Activated CD8-positive, alpha-beta T cell treated with anti-CD3 and anti-CD28 coated beads for 36 hours (primary cell): ENCODE data around the gene TMEM72. TPM values are rescaled to one million over a fixed set of nuclear protein-coding genes. Genes with fewer than 3 reads are reported as not detected.

Source experiments
- ATAC-seq: fragments of 200-7000 bp; cut with Tn5 transposase; one replicate; pipeline ENCODE4 v1.10.0; 2021; ENCODE audit warnings: mild to moderate bottlenecking, moderate library complexity
- CTCF ChIA-PET: fragments of 350-600 bp; sonication (Branson Sonifier 250); formaldehyde crosslinking; loops from one replicate; lab custom pipeline; 2021; ENCODE audit warnings: antibody characterized with exemption; lab: Charles Lee
- POLR2A ChIA-PET: fragments of 350-600 bp; sonication (Branson Sonifier 250); formaldehyde crosslinking; loops from one replicate; lab custom pipeline; 2021; ENCODE audit warnings: antibody characterized with exemption; lab: Charles Lee
- DNase-seq: peaks from one replicate; pipeline ENCODE4 v3.0.0-alpha.2; 2020
- H3K27ac Mint-ChIP-seq: one replicate; pipeline ENCODE4 v1.8.0; 2021; ENCODE audit warnings: mild to moderate bottlenecking, mixed read lengths
- H3K27me3 Mint-ChIP-seq: one replicate; pipeline ENCODE4 v1.8.0; 2021; ENCODE audit warnings: mixed read lengths
- H3K36me3 Mint-ChIP-seq: one replicate; pipeline ENCODE4 v1.8.0; 2021; ENCODE audit warnings: low read depth, mixed read lengths
- H3K4me1 Mint-ChIP-seq: one replicate; pipeline ENCODE4 v1.8.0; 2021; ENCODE audit warnings: low read depth, mixed read lengths
- H3K4me3 Mint-ChIP-seq: one replicate; pipeline ENCODE4 v1.8.0; 2021; ENCODE audit warnings: mild to moderate bottlenecking, moderate library complexity, mixed read lengths
- H3K9me3 Mint-ChIP-seq: one replicate; pipeline ENCODE4 v1.8.0; 2021; ENCODE audit warnings: mixed read lengths
- intact Hi-C: fragments of 100-400 bp; cut with micrococcal nuclease; formaldehyde crosslinking; loops from one replicate; pipeline ENCODE4 v1.10.0; 2022
- total RNA-seq, 2 experiments: library from RNA; stranded (reverse); gene quantifications; one replicate each; pipeline ENCODE4 v1.2.3, GENCODE V29; 2021
- TF ChIP-seq, protein P1 (sequence below): fragments of 200-600 bp; IDR thresholded peaks from one replicate; pipeline ENCODE4 v1.8.0; 2022; ENCODE audit warnings: antibody characterized with exemption, mild to moderate bottlenecking

TMEM72 gene
- total RNA-seq, 2 experiments from 2014 or later, result not detected

DNA sequence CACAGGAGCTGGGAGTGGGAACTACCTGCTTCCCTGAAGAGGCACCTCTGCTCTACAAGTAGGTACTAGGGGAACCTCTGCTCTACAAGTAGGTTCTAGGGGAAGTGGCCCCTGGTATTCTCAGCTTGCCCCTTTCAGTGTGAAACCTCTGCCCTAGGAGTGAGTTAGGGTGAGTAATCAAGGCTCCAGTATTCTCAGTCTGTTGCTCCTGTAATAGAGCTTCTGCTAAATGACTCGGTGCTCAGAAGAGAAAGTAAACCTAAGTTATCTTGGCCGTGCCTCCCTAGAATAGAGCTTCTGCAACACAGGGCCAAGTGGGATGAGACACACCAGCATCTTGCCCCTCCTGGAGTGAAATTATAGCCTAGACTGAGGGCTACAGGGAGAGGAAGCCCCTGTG, 35.1 kb downstream of the TMEM72 start:
- POLR2A ChIA-PET, result interaction anchor here (0.8 to 0.9 kb wide), 2 partner anchors 13 to 20 kb away, joined by 3 to 4 read pairs; no protein-coding TSS in a partner anchor
- DNase-seq (no peak), ATAC-seq (peak; percentile 58)
- Mint-ChIP-seq H3K4me1 (peaks cover 4% of the 10 kb centered on the region), H3K36me3 (no peaks in the 10 kb centered on the region), H3K27me3 (peaks cover 11% of the 10 kb centered on the region), H3K4me3 (no peak overlapping the region), H3K27ac (no peak overlapping the region), H3K9me3 (peaks cover 15% of the 10 kb centered on the region)
- intact Hi-C loops, result no loop called here
- TF ChIP-seq, protein P1, sequence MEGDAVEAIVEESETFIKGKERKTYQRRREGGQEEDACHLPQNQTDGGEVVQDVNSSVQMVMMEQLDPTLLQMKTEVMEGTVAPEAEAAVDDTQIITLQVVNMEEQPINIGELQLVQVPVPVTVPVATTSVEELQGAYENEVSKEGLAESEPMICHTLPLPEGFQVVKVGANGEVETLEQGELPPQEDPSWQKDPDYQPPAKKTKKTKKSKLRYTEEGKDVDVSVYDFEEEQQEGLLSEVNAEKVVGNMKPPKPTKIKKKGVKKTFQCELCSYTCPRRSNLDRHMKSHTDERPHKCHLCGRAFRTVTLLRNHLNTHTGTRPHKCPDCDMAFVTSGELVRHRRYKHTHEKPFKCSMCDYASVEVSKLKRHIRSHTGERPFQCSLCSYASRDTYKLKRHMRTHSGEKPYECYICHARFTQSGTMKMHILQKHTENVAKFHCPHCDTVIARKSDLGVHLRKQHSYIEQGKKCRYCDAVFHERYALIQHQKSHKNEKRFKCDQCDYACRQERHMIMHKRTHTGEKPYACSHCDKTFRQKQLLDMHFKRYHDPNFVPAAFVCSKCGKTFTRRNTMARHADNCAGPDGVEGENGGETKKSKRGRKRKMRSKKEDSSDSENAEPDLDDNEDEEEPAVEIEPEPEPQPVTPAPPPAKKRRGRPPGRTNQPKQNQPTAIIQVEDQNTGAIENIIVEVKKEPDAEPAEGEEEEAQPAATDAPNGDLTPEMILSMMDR, result no peak
- CTCF ChIA-PET, result interaction anchor here (0.8 to 3.3 kb wide), 2 partner anchors 14 to 28 kb away, joined by 3 to 20 read pairs; no protein-coding TSS in a partner anchor

DNA sequence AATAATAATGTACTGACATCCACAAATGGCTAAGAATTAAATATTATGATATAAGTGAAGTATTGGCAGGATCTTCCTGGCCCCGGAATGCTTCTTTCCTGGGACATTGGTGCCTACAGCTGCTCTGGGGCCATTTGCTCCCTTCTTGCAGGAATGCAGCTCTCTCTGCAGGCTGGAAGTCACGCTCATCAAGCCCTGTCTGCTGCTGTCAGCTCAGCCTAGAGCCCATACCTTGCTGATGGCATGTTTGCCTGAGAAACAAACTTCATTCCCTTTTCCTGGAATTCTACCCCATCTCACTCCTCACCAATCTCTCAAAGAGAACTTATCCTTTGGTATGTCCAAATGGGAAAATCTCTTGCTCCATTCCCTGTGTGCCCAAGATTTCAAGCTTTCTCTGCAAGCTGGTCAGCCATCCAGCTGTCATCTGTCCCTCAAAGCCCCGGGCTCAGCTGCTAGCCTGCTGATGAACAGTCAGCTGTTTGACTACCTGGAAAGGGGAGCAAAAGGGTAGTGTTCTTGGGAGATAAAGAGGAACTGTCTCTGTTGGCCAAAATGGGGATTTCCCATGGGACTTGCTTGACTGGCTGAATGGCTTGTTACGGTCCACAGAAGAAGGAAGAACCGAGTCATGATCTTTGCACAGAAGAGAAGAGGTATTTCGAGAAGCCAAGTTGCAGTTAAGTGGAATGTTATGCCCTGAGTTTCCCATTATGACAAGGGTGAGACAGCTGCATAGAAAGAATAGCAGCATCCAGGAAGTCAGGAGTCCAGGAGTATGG, 36.4 kb downstream of the TMEM72 start:
- TF ChIP-seq, protein P1, result no peak
- intact Hi-C loops, result no loop called here
- Mint-ChIP-seq H3K27ac (no peak overlapping the region), H3K4me3 (no peak overlapping the region), H3K9me3 (peaks cover 15% of the 10 kb centered on the region), H3K4me1 (peaks cover 4% of the 10 kb centered on the region), H3K36me3 (no peaks in the 10 kb centered on the region), H3K27me3 (peaks cover 9% of the 10 kb centered on the region)
- DNase-seq, result no peak
- ChIA-PET CTCF (interaction anchor here (1.9 to 3.3 kb wide), 2 partner anchors 15 to 19 kb away, joined by 9 to 20 read pairs; no protein-coding TSS in a partner anchor), POLR2A (no interaction called here)
- no peak for ATAC-seq

DNA sequence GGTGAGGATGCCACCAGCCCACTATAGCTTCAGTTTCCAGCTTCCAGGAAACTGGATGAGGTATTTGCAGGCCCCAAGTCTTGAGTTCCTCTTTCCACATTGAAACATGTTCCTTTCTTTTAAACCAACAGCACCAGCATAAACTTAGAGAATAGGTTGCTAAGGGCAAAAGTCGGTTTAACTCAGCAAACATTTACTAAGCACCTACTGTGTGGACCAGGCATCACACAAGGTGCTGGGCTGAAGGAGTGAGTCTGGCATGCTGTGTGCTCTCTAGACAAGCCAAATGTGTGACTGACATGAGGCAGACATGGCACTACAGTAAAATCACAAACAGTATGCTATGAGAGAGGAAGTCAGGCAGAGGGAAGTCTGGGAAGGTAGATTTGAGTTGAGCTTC, 37.5 kb downstream of the TMEM72 start:
- no peaks in the 10 kb centered on the region for H3K36me3 Mint-ChIP-seq
- ATAC-seq (no peak), DNase-seq (no peak)
- POLR2A ChIA-PET, result interaction anchor here (1.1 kb wide), 1 partner anchor 22 kb away, joined by 3 read pairs; no protein-coding TSS in a partner anchor
- peaks cover 4% of the 10 kb centered on the region for H3K27me3 Mint-ChIP-seq
- H3K4me1 Mint-ChIP-seq, result peaks cover 4% of the 10 kb centered on the region
- H3K27ac Mint-ChIP-seq, result peak overlapping the region; percentile 14
- TF ChIP-seq, protein P1, result no peak
- CTCF ChIA-PET, result interaction anchor here (1.7 to 3.3 kb wide), 3 partner anchors 16 to 18 kb away, joined by 7 to 20 read pairs (median 9); no protein-coding TSS in a partner anchor
- no peak overlapping the region for H3K4me3 Mint-ChIP-seq
- H3K9me3 Mint-ChIP-seq, result peaks cover 12% of the 10 kb centered on the region
- intact Hi-C loops, result no loop called here

DNA sequence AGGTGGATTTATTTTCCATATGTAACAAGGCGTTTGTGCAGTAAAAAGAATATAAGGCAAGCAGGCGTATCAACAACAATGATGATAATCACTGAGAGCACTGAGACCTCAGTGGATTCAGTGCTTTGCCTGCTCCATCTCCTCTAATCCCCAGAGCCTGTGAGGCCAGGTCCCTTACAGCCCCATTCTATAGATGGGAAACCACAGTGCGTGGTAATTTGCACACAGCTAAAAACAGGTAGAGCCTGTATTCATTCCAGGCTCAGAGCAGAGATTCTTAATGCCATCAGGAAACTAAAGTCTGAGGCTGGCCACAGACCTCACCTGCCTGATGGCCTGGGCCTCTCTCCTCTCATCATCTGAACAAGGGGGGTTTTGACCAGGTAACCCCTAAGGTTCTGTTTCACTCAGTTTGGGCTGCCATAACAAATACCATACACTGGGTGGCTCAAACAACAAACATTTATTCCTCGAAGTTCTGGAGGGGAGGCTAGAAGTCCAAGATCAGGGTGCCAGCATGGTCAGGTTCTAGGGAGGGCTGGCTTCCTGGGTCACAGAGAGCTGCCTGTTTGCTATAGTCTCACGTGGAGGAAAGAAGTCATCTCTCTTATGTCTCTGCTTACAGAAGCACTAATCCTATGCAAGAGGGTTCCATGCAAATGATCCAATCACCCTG, 38.1 kb downstream of the TMEM72 start:
- Mint-ChIP-seq H3K4me3 (no peak overlapping the region), H3K27me3 (peaks cover 2% of the 10 kb centered on the region), H3K9me3 (peaks cover 9% of the 10 kb centered on the region), H3K36me3 (no peaks in the 10 kb centered on the region), H3K27ac (no peak overlapping the region), H3K4me1 (peaks cover 4% of the 10 kb centered on the region)
- TF ChIP-seq, protein P1, result no peak
- no peak for DNase-seq
- ChIA-PET CTCF (interaction anchor here (1.1 to 1.9 kb wide), 3 partner anchors 12 to 18 kb away, joined by 3 to 9 read pairs (median 7); no protein-coding TSS in a partner anchor), POLR2A (interaction anchor here (1.1 to 1.3 kb wide), 2 partner anchors 19 to 23 kb away, joined by 3 read pairs; no protein-coding TSS in a partner anchor)
- ATAC-seq, result no peak
- intact Hi-C loops, result no loop called here
